GM12864 (cell line): ENCODE data around the gene SLC25A51.
"Not testable (repeated sequence)": the region's sequence is repeated elsewhere in the genome, so short reads cannot be mapped to it uniquely, and the experiment has no call there.

Experiments used
- DNase-seq: peaks from one replicate; pipeline ENCODE4 v3.0.0-alpha.2; 2011; ENCODE audit warnings: low read depth
- H3K4me3 ChIP-seq: 2 replicates; pipeline ENCODE4 v1.5.1; 2011; ENCODE audit warnings: mild to moderate bottlenecking, low read depth, low read length, control low read depth
- CTCF ChIP-seq: IDR thresholded peaks from 2 replicates; pipeline ENCODE4 v1.5.1; 2011; ENCODE audit warnings: low read depth, mild to moderate bottlenecking, moderate library complexity, low read length, control low read depth, inconsistent platforms; ENCODE audit errors: missing control alignments

Gene SLC25A51

GRCh38 chr9:37889536-37889935 is 14.4 kb downstream of the SLC25A51 start:
- TF ChIP-seq CTCF = no peak
- no peak for DNase-seq

GRCh38 chr9:37887977-37888583 is 15.8 kb downstream of the SLC25A51 start:
- not testable (repeated sequence) for H3K4me3 ChIP-seq, DNase-seq

More at GRCh38 chr9:37889536-37889935, 14.4 kb downstream of the SLC25A51 start:
- no peak overlapping the region for H3K4me3 ChIP-seq

- TF ChIP-seq CTCF = no peak
- no peak overlapping the region for H3K4me3 ChIP-seq
- DNase-seq = no peak
Observed at GRCh38 chr9:37880916-37881479, 22.9 kb downstream of the SLC25A51 start.

- H3K4me3 ChIP-seq = no peak overlapping the region
- TF ChIP-seq CTCF = no peak
- no peak for DNase-seq
Observed at GRCh38 chr9:37876376-37876775, 27.6 kb downstream of the SLC25A51 start.

GRCh38 chr9:37873955-37874354 is 30.0 kb downstream of the SLC25A51 start:
- no peak for DNase-seq
- TF ChIP-seq CTCF = no peak
- H3K4me3 ChIP-seq = no peak overlapping the region

- TF ChIP-seq CTCF = no peak
- no peak overlapping the region for H3K4me3 ChIP-seq
- DNase-seq = no peak
Observed at GRCh38 chr9:37870799-37871176, 33.1 kb downstream of the SLC25A51 start.

GRCh38 chr9:37870081-37870798 is 33.7 kb downstream of the SLC25A51 start:
- DNase-seq = no peak
- TF ChIP-seq CTCF = no peak
- H3K4me3 ChIP-seq = no peak overlapping the region
